H1 (cell line): ENCODE data around the gene DCUN1D3. TPM values are rescaled to one million over a fixed set of nuclear protein-coding genes. Genes with fewer than 3 reads are reported as not detected.

ENCODE experiments used
- CTCF ChIA-PET: fragments of 300-600 bp; sonication (Branson Sonifier 250); formaldehyde crosslinking; loops from one replicate; lab custom pipeline; 2021; ENCODE audit not compliant: partially characterized antibody; lab: Charles Lee
- POLR2A ChIA-PET: fragments of 300-600 bp; sonication (Branson Sonifier 250); formaldehyde crosslinking; loops from one replicate; lab custom pipeline; 2021; ENCODE audit warnings: inconsistent platforms; ENCODE audit not compliant: partially characterized antibody; lab: Charles Lee
- DNase-seq, 2 experiments: peaks; one replicate each; pipeline versions ENCODE4 v3.0.0 to v3.0.0-alpha.2; 2010 to 2022; ENCODE audit warnings: low spot score in 2 of 2, low read depth in 1 of 2, mixed read lengths in 1 of 2
- FAIRE-seq: peaks from 2 replicates; lab custom pipeline; 2011; peaks lifted over from hg19 to GRCh38; lab: Jason Lieb, UNC
- H2AFZ ChIP-seq: 2 replicates; pipeline ENCODE4 v1.8.1; 2012; ENCODE audit warnings: low read length, inconsistent platforms
- H2AK5ac ChIP-seq: 2 replicates; pipeline ENCODE4 v1.6.1; 2013; ENCODE audit warnings: low read depth, low read length
- H2BK120ac ChIP-seq: replicated peaks from 2 replicates; pipeline ENCODE3; 2013; ENCODE audit warnings: low read depth, low read length, inconsistent platforms
- H2BK12ac ChIP-seq: 2 replicates; pipeline ENCODE4 v1.6.1; 2013; ENCODE audit warnings: low read depth, low read length
- H2BK15ac ChIP-seq: 2 replicates; pipeline ENCODE4 v1.6.1; 2013; ENCODE audit warnings: low read length
- H2BK20ac ChIP-seq: 2 replicates; pipeline ENCODE4 v1.6.1; 2013; ENCODE audit warnings: low read length
- H2BK5ac ChIP-seq: 2 replicates; pipeline ENCODE4 v1.6.1; 2013; ENCODE audit warnings: low read depth, low read length
- H3K14ac ChIP-seq: 2 replicates; pipeline ENCODE4 v1.6.1; 2013; ENCODE audit warnings: inconsistent platforms; ENCODE audit not compliant: insufficient read length
- H3K18ac ChIP-seq: 2 replicates; pipeline ENCODE4 v1.6.1; 2013; ENCODE audit warnings: low read length; ENCODE audit errors: extremely low read depth
- H3K23ac ChIP-seq: 2 replicates; pipeline ENCODE4 v1.6.1; 2013; ENCODE audit warnings: inconsistent platforms; ENCODE audit not compliant: insufficient read length
- H3K23me2 ChIP-seq: 2 replicates; pipeline ENCODE4 v1.6.1; 2013; ENCODE audit warnings: low read depth, low read length
- H3K27ac ChIP-seq: 2 replicates; pipeline ENCODE4 v1.6.1; 2011; ENCODE audit warnings: low read depth, low read length, inconsistent platforms
- H3K27me3 ChIP-seq, 4 experiments: replicated peaks in 1 of 4; 1 replicate in 1 of 4; 2 replicates in 3 of 4; pipeline versions ENCODE4 v1.6.1 to v1.8.1; 2011 to 2013; ENCODE audit warnings: low read length in 3 of 4, mild to moderate bottlenecking in 3 of 4, inconsistent platforms in 2 of 4, mixed read lengths in 2 of 4, moderate library complexity in 1 of 4; ENCODE audit not compliant: control insufficient read depth in 3 of 4, insufficient read depth in 3 of 4; ENCODE audit errors: extremely low read depth in 1 of 4
- H3K36me3 ChIP-seq, 4 experiments: 2 replicates each; pipeline versions ENCODE4 v1.6.1 to v1.8.1; 2011 to 2013; ENCODE audit warnings: mild to moderate bottlenecking in 4 of 4, low read length in 3 of 4, moderate library complexity in 2 of 4, control low read depth in 1 of 4, inconsistent platforms in 1 of 4; ENCODE audit not compliant: insufficient read depth in 4 of 4, control insufficient read depth in 2 of 4
- H3K4ac ChIP-seq: replicated peaks from 2 replicates; pipeline ENCODE3; 2013; ENCODE audit warnings: low read length, low read depth, mixed read lengths, inconsistent platforms; ENCODE audit not compliant: insufficient read length
- H3K4me1 ChIP-seq, 4 experiments: replicated peaks in 1 of 4; 1 replicate in 1 of 4; 2 replicates in 3 of 4; pipeline versions ENCODE4 v1.6.1 to v1.8.1; 2011 to 2013; ENCODE audit warnings: low read length in 3 of 4, inconsistent platforms in 2 of 4, mixed read lengths in 1 of 4; ENCODE audit not compliant: insufficient read depth in 4 of 4, control insufficient read depth in 3 of 4
- H3K4me2 ChIP-seq, 2 experiments: 2 replicates each; pipeline versions ENCODE4 v1.6.1 to v1.8.1; 2011 to 2013; ENCODE audit warnings: low read depth in 2 of 2, low read length in 2 of 2, control low read depth in 1 of 2, inconsistent platforms in 1 of 2, mild to moderate bottlenecking in 1 of 2; ENCODE audit not compliant: insufficient read depth in 1 of 2
- H3K4me3 ChIP-seq, 4 experiments: fragments of 200-600, 300-600 bp in 1 of 4; sonication (generic), shearing (Covaris generic), sonication (Bioruptor Twin) in 1 of 4; 2 replicates each; pipeline versions ENCODE4 v1.5.1 to v1.8.1; 2011 to 2016; ENCODE audit warnings: low read length in 4 of 4, low read depth in 3 of 4, control low read depth in 2 of 4, inconsistent platforms in 2 of 4, mild to moderate bottlenecking in 2 of 4, mixed read lengths in 1 of 4, moderate library complexity in 1 of 4; ENCODE audit not compliant: insufficient read depth in 2 of 4; ENCODE audit errors: extremely low read depth in 1 of 4
- H3K56ac ChIP-seq: replicated peaks from 2 replicates; pipeline ENCODE3; 2013; ENCODE audit warnings: low read depth, mild to moderate bottlenecking, mixed read lengths, low read length, inconsistent platforms; ENCODE audit not compliant: insufficient read length
- H3K79me1 ChIP-seq: 2 replicates; pipeline ENCODE4 v1.6.1; 2013; ENCODE audit warnings: low read depth, low read length, control low read depth
- H3K79me2 ChIP-seq, 2 experiments: 2 replicates each; pipeline versions ENCODE4 v1.6.1 to v1.8.1; 2012 to 2013; ENCODE audit warnings: low read length in 2 of 2, mild to moderate bottlenecking in 2 of 2, inconsistent platforms in 1 of 2; ENCODE audit not compliant: insufficient read depth in 2 of 2, control insufficient read depth in 1 of 2
- H3K9ac ChIP-seq, 4 experiments: replicated peaks in 1 of 4; 1 replicate in 1 of 4; 2 replicates in 3 of 4; pipeline versions ENCODE4 v1.6.1 to v1.8.1; 2011 to 2013; ENCODE audit warnings: low read depth in 3 of 4, low read length in 3 of 4, control low read depth in 2 of 4, mild to moderate bottlenecking in 2 of 4, moderate library complexity in 2 of 4, inconsistent platforms in 1 of 4; ENCODE audit errors: extremely low read depth in 1 of 4
- H3K9me3 ChIP-seq, 2 experiments: 2 replicates each; pipeline versions ENCODE4 v1.6.1 to v1.8.1; 2012 to 2013; ENCODE audit warnings: mild to moderate bottlenecking in 2 of 2, moderate library complexity in 2 of 2, control low read depth in 1 of 2, inconsistent platforms in 1 of 2, low read depth in 1 of 2, low read length in 1 of 2, mixed read lengths in 1 of 2; ENCODE audit not compliant: insufficient read depth in 2 of 2
- H4K20me1 ChIP-seq, 2 experiments: replicated peaks in 1 of 2; 2 replicates each; pipeline versions ENCODE3 to v1.8.1; 2011 to 2013; ENCODE audit warnings: inconsistent platforms in 2 of 2, low read length in 2 of 2, mild to moderate bottlenecking in 1 of 2; ENCODE audit not compliant: insufficient read depth in 2 of 2, control insufficient read depth in 1 of 2
- H4K5ac ChIP-seq: 2 replicates; pipeline ENCODE4 v1.6.1; 2013; ENCODE audit warnings: low read length, low read depth, mixed read lengths, inconsistent platforms; ENCODE audit not compliant: insufficient read length
- H4K8ac ChIP-seq: 2 replicates; pipeline ENCODE4 v1.8.0; 2013; ENCODE audit warnings: mild to moderate bottlenecking, moderate library complexity, low read length, inconsistent platforms; ENCODE audit not compliant: insufficient read depth; ENCODE audit errors: extremely low read depth
- H4K91ac ChIP-seq: replicated peaks from 2 replicates; pipeline ENCODE3; 2013; ENCODE audit warnings: low read length, mixed read lengths, inconsistent platforms; ENCODE audit not compliant: insufficient read length
- CBX5 ChIP-seq: fragments of 300-800, 300-1000 bp; sonication (generic); IDR thresholded peaks from 2 replicates; pipeline ENCODE4 v1.7.1; 2016; ENCODE audit warnings: antibody characterized with exemption, low read length, low read depth
- CBX8 ChIP-seq: fragments of 300-800, 300-1000 bp; sonication (generic); IDR thresholded peaks from 2 replicates; pipeline ENCODE4 v1.7.1; 2016; ENCODE audit warnings: low read depth, low read length, borderline replicate concordance
- KDM1A ChIP-seq: fragments of 200-600, 300-600 bp; sonication (generic); IDR thresholded peaks from 2 replicates; pipeline ENCODE4 v1.7.1; 2016; ENCODE audit warnings: mild to moderate bottlenecking, low read length, borderline replicate concordance
- TCF12 ChIP-seq: IDR thresholded peaks from 2 replicates; pipeline ENCODE4 v1.6.1; 2011; ENCODE audit warnings: low read depth, mild to moderate bottlenecking, low read length
- polyA plus RNA-seq, 7 experiments: library from polyadenylated mRNA; depleted of rRNA in 3 of 7; stranded (reverse) in 5 of 7; unstranded in 2 of 7; fragments of >200 nt in 5 of 7; fragments of 200-250 nt in 2 of 7; gene quantifications; 1 replicate in 5 of 7; 2 replicates in 1 of 7; 4 replicates in 1 of 7; pipeline versions ENCODE4 v1.2.1 to v1.2.3, GENCODE V29; 2011 to 2013; ENCODE audit warnings: missing spikeins in 2 of 7, mixed read lengths in 2 of 7
- total RNA-seq: library from RNA; stranded (reverse); fragmentation: NEBNext Ultra II Directional; extraction: Animal tissue kit (Norgen Biotek cat#: 25700); gene quantifications from 2 replicates; pipeline ENCODE4 v1.2.1, GENCODE V29; 2021

Gene DCUN1D3
- total and polyA plus RNA-seq, 2 of the 8 experiments (the other 6 are each of a cell fraction or from before 2014, with no cell fraction given) = 3.5 to 18.2 TPM

DNA sequence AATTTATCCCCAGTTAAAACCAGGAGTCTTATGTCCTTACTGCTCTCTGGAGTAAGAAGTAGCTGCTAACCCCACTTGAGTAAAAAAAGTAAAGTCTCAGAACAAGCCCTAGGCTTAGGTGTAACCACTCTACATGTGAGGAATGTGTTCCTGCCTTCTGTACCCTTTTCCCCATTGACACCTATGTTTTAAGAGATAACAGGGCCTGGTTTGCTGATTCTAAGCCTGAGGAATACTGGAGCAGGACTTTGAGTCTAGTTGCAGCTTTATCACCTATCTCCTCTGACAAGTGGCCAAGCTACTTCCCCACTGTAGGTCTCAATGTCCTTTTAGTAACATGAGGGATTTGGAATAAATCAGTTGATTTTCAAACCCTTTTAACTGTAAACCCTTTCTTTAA, 53.6 kb downstream of the DCUN1D3 start:
- no peaks in the 10 kb centered on the region for H3K79me1 ChIP-seq
- no peak overlapping the region for H2BK120ac ChIP-seq
- H3K9me3 ChIP-seq = no peaks in the 10 kb centered on the region
- no peak overlapping the region for H2BK20ac ChIP-seq
- no peak for DNase-seq
- H3K18ac ChIP-seq = no peak overlapping the region
- no peaks in the 10 kb centered on the region for H3K23me2 ChIP-seq
- no peak overlapping the region for H2BK12ac ChIP-seq
- no peak overlapping the region for H2AK5ac ChIP-seq
- H4K5ac ChIP-seq = no peak overlapping the region
- peaks cover 2% of the 10 kb centered on the region in 2 experiments for H4K20me1 ChIP-seq
- no peak overlapping the region for H3K14ac ChIP-seq
- H2AFZ ChIP-seq = no peak overlapping the region
- no peak for FAIRE-seq
- no peak overlapping the region for H4K91ac ChIP-seq
- no peaks in the 10 kb centered on the region for H3K79me2 ChIP-seq
- no peak overlapping the region for H3K4ac ChIP-seq
- H3K4me3 ChIP-seq = no peak overlapping the region
- no peak overlapping the region for H4K8ac ChIP-seq
- no peak overlapping the region for H3K27ac ChIP-seq
- POLR2A ChIA-PET = no interaction called here
- peaks cover 0 to 10% (median 2%) of the 10 kb centered on the region in 4 experiments; a peak in 2 of 8 replicates for H3K36me3 ChIP-seq
- H2BK5ac ChIP-seq = no peak overlapping the region
- H2BK15ac ChIP-seq = no peak overlapping the region
- CTCF ChIA-PET = interaction anchor here (0.9 to 9.6 kb wide), 6 partner anchors 17 to 285 kb away, joined by 3 to 125 read pairs (median 4); no protein-coding TSS in a partner anchor
- H3K9ac ChIP-seq = no peak overlapping the region
- peaks cover 0 to under 1% (median 0%) of the 10 kb centered on the region in 4 experiments; a peak in 1 of 7 replicates for H3K4me1 ChIP-seq
- H3K4me2 ChIP-seq = no peak overlapping the region
- H3K23ac ChIP-seq = no peak overlapping the region
- no peaks in the 10 kb centered on the region for H3K27me3 ChIP-seq
- TF ChIP-seq KDM1A (no peak), CBX8 (no peak), TCF12 (no peak), CBX5 (no peak)
- H3K56ac ChIP-seq = no peak overlapping the region
